HEK293 (cell line): ENCODE data around the gene BEST2.

Experiments used
- BCL11B ChIP-seq: fragments of 450-650 bp; formaldehyde crosslinking; IDR thresholded peaks from 2 replicates; pipeline ENCODE4 v1.5.1; 2016; ENCODE audit warnings: low read depth, missing biosample characterization, missing genetic modification characterization
- HOXA7 ChIP-seq: sonication (generic); formaldehyde crosslinking; IDR thresholded peaks from 2 replicates; pipeline ENCODE4 v1.8.1; 2022; ENCODE audit warnings: missing genetic modification reagents, borderline replicate concordance
- KLF10 ChIP-seq: fragments of 450-650 bp; IDR thresholded peaks from 2 replicates; pipeline ENCODE4 v1.5.1; 2018; ENCODE audit warnings: missing biosample characterization, mild to moderate bottlenecking, missing genetic modification characterization
- SP2 ChIP-seq: fragments of 450-650 bp; formaldehyde crosslinking; IDR thresholded peaks from 2 replicates; pipeline ENCODE4 v1.5.1; 2016; ENCODE audit warnings: missing biosample characterization, missing genetic modification characterization
- SP3 ChIP-seq: fragments of 450-650 bp; formaldehyde crosslinking; IDR thresholded peaks from 2 replicates; pipeline ENCODE4 v1.5.1; 2016; ENCODE audit warnings: missing biosample characterization, missing genetic modification characterization
- TRIM28 ChIP-seq: IDR thresholded peaks from 2 replicates; pipeline ENCODE4 v1.6.1; 2011; ENCODE audit warnings: low read length, control low read depth, borderline replicate concordance
- ZBTB1 ChIP-seq: fragments of 450-650 bp; formaldehyde crosslinking; IDR thresholded peaks from 2 replicates; pipeline ENCODE4 v1.5.1; 2016; ENCODE audit warnings: missing biosample characterization, missing genetic modification characterization
- ZBTB21 ChIP-seq: fragments of 450-650 bp; formaldehyde crosslinking; IDR thresholded peaks from 2 replicates; pipeline ENCODE4 v1.5.1; 2017; ENCODE audit warnings: missing biosample characterization, missing genetic modification characterization
- ZNF114 ChIP-seq: fragments of 450-650 bp; formaldehyde crosslinking; IDR thresholded peaks from 2 replicates; pipeline ENCODE4 v1.5.0; 2017; ENCODE audit warnings: missing biosample characterization, missing genetic modification characterization
- ZNF2 ChIP-seq: fragments of 450-650 bp; formaldehyde crosslinking; IDR thresholded peaks from 2 replicates; pipeline ENCODE4 v1.5.1; 2016; ENCODE audit warnings: missing biosample characterization, missing genetic modification characterization
- ZNF214 ChIP-seq: fragments of 450-650 bp; formaldehyde crosslinking; IDR thresholded peaks from 2 replicates; pipeline ENCODE4 v1.5.1; 2017; ENCODE audit warnings: missing biosample characterization, mild to moderate bottlenecking, missing genetic modification characterization, borderline replicate concordance
- ZNF274 ChIP-seq, 2 experiments: fragments of 200-500 bp in 1 of 2; fragments of 450-650 bp in 1 of 2; sonication (Bioruptor generic) in 1 of 2; formaldehyde crosslinking in 1 of 2; IDR thresholded peaks; 2 replicates each; pipeline versions ENCODE4 v1.5.1 to v1.6.1; 2014 to 2016; ENCODE audit warnings: borderline replicate concordance in 1 of 2, inconsistent platforms in 1 of 2, low read length in 1 of 2, missing biosample characterization in 1 of 2, missing genetic modification characterization in 1 of 2
- ZNF311 ChIP-seq: fragments of 450-650 bp; formaldehyde crosslinking; IDR thresholded peaks from 2 replicates; pipeline ENCODE4 v1.5.1; 2017; ENCODE audit warnings: missing biosample characterization, missing genetic modification characterization, borderline replicate concordance
- ZNF350 ChIP-seq: fragments of 450-650 bp; formaldehyde crosslinking; IDR thresholded peaks from 2 replicates; pipeline ENCODE4 v1.5.0; 2017; ENCODE audit warnings: missing biosample characterization, mild to moderate bottlenecking, missing genetic modification characterization
- ZNF366 ChIP-seq: fragments of 450-650 bp; formaldehyde crosslinking; conservative IDR thresholded peaks from 2 replicates; pipeline ENCODE4 v1.5.1; 2016; ENCODE audit warnings: missing biosample characterization, missing genetic modification characterization
- ZNF416 ChIP-seq: fragments of 450-650 bp; formaldehyde crosslinking; IDR thresholded peaks from 2 replicates; pipeline ENCODE4 v1.5.1; 2016; ENCODE audit warnings: missing biosample characterization, missing genetic modification characterization
- ZNF433 ChIP-seq: fragments of 450-650 bp; formaldehyde crosslinking; IDR thresholded peaks from 2 replicates; pipeline ENCODE4 v1.5.1; 2016; ENCODE audit warnings: missing biosample characterization, missing genetic modification characterization, low read depth
- ZNF501 ChIP-seq: fragments of 450-650 bp; formaldehyde crosslinking; IDR thresholded peaks from 2 replicates; pipeline ENCODE4 v1.5.1; 2016; ENCODE audit warnings: missing biosample characterization, missing genetic modification characterization
- ZNF621 ChIP-seq: fragments of 450-650 bp; formaldehyde crosslinking; IDR thresholded peaks from 2 replicates; pipeline ENCODE4 v1.5.1; 2017; ENCODE audit warnings: missing biosample characterization, missing genetic modification characterization
- ZNF677 ChIP-seq: fragments of 450-650 bp; IDR thresholded peaks from 2 replicates; pipeline ENCODE4 v1.5.0; 2018; ENCODE audit warnings: missing biosample characterization, mild to moderate bottlenecking, missing genetic modification characterization, moderate library complexity
- ZNF837 ChIP-seq: fragments of 450-650 bp; formaldehyde crosslinking; IDR thresholded peaks from 2 replicates; pipeline ENCODE4 v1.5.1; 2016; ENCODE audit warnings: missing biosample characterization, missing genetic modification characterization
- TF ChIP-seq, protein P1 (sequence below): fragments of 450-650 bp; formaldehyde crosslinking; conservative IDR thresholded peaks from 2 replicates; pipeline ENCODE4 v1.5.1; 2016; ENCODE audit warnings: low read depth, missing biosample characterization, missing genetic modification characterization
- TF ChIP-seq, protein P2 (sequence below): fragments of 450-650 bp; formaldehyde crosslinking; IDR thresholded peaks from 2 replicates; pipeline ENCODE4 v1.5.1; 2016; ENCODE audit warnings: missing biosample characterization, missing genetic modification characterization
- TF ChIP-seq, protein P3 (sequence below): sonication (generic); formaldehyde crosslinking; IDR thresholded peaks from 2 replicates; pipeline ENCODE4 v1.8.1; 2022; ENCODE audit warnings: mild to moderate bottlenecking, moderate library complexity, missing genetic modification reagents
- TF ChIP-seq, protein P4 (sequence below): fragments of 450-650 bp; formaldehyde crosslinking; IDR thresholded peaks from 2 replicates; pipeline ENCODE4 v1.5.0; 2017; ENCODE audit warnings: missing biosample characterization, missing genetic modification characterization, borderline replicate concordance
- TF ChIP-seq, protein P5 (sequence below): fragments of 450-650 bp; formaldehyde crosslinking; IDR thresholded peaks from 2 replicates; pipeline ENCODE4 v1.5.1; 2017; ENCODE audit warnings: missing biosample characterization, mild to moderate bottlenecking, missing genetic modification characterization, moderate library complexity

Gene BEST2

DNA sequence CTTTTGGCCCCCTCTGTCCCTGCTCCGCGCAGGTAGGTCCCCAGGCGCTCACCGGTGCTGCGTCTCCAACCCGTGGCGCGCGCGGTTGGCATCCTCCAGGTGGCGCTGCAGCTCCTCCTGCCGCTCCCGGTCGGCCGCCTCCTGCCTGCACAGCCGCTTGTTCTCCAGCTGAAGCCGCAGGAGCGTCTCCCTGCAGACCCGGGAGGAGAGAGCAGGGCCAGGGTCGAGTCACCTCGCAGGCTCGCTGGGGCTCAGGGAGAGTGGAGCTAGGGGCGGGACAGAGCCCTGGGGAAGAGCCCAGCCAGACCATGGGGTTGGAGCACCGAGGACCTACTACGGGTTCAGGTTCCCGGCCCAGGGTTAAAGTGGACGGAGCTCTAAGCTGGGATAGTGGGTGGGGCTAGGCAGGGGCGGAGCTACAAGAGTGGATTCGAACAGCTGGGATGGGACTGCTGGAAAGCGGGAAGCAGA lies 14.5 kb downstream of the BEST2 start (continued):
- no peak for TF ChIP-seq ZNF350
- TF ChIP-seq ZNF501 (tag by site-specific recombination), result no peak
- peak; percentile 37 for TF ChIP-seq ZNF366
- TF ChIP-seq ZNF621 (tag by site-specific recombination), result no peak
- TF ChIP-seq HOXA7 (CRISPR knock-in tag), result no peak
- no peak for TF ChIP-seq ZNF416
- TF ChIP-seq TRIM28, result no peak
- no peak for TF ChIP-seq ZBTB21 (tag by site-specific recombination)
- TF ChIP-seq ZNF114 (tag by site-specific recombination), result no peak
- TF ChIP-seq, protein P1, sequence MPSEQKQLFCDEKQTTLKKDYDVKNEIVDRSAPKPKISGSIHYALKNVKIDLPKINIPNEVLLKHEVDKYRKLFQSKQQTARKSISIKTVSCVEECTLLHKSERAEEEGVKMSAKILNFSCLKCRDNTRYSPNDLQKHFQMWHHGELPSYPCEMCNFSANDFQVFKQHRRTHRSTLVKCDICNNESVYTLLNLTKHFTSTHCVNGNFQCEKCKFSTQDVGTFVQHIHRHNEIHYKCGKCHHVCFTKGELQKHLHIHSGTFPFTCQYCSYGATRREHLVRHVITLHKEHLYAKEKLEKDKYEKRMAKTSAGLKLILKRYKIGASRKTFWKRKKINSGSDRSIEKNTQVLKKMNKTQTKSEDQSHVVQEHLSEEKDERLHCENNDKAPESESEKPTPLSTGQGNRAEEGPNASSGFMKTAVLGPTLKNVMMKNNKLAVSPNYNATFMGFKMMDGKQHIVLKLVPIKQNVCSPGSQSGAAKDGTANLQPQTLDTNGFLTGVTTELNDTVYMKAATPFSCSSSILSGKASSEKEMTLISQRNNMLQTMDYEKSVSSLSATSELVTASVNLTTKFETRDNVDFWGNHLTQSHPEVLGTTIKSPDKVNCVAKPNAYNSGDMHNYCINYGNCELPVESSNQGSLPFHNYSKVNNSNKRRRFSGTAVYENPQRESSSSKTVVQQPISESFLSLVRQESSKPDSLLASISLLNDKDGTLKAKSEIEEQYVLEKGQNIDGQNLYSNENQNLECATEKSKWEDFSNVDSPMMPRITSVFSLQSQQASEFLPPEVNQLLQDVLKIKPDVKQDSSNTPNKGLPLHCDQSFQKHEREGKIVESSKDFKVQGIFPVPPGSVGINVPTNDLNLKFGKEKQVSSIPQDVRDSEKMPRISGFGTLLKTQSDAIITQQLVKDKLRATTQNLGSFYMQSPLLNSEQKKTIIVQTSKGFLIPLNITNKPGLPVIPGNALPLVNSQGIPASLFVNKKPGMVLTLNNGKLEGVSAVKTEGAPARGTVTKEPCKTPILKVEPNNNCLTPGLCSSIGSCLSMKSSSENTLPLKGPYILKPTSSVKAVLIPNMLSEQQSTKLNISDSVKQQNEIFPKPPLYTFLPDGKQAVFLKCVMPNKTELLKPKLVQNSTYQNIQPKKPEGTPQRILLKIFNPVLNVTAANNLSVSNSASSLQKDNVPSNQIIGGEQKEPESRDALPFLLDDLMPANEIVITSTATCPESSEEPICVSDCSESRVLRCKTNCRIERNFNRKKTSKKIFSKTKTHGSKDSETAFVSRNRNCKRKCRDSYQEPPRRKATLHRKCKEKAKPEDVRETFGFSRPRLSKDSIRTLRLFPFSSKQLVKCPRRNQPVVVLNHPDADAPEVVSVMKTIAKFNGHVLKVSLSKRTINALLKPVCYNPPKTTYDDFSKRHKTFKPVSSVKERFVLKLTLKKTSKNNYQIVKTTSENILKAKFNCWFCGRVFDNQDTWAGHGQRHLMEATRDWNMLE, result no peak
- TF ChIP-seq ZNF837 (tag by site-specific recombination), result no peak
- no peak for TF ChIP-seq BCL11B (tag by site-specific recombination)
- TF ChIP-seq SP3 (tag by site-specific recombination), result peak; percentile 66
- no peak for TF ChIP-seq ZNF311 (tag by site-specific recombination)
- TF ChIP-seq ZNF214 (tag by site-specific recombination), result no peak
- TF ChIP-seq ZBTB1 (tag by site-specific recombination), result no peak
- TF ChIP-seq, protein P2, sequence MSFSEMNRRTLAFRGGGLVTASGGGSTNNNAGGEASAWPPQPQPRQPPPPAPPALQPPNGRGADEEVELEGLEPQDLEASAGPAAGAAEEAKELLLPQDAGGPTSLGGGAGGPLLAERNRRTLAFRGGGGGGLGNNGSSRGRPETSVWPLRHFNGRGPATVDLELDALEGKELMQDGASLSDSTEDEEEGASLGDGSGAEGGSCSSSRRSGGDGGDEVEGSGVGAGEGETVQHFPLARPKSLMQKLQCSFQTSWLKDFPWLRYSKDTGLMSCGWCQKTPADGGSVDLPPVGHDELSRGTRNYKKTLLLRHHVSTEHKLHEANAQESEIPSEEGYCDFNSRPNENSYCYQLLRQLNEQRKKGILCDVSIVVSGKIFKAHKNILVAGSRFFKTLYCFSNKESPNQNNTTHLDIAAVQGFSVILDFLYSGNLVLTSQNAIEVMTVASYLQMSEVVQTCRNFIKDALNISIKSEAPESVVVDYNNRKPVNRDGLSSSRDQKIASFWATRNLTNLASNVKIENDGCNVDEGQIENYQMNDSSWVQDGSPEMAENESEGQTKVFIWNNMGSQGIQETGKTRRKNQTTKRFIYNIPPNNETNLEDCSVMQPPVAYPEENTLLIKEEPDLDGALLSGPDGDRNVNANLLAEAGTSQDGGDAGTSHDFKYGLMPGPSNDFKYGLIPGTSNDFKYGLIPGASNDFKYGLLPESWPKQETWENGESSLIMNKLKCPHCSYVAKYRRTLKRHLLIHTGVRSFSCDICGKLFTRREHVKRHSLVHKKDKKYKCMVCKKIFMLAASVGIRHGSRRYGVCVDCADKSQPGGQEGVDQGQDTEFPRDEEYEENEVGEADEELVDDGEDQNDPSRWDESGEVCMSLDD (tag by site-specific recombination), result no peak
- TF ChIP-seq, protein P3, sequence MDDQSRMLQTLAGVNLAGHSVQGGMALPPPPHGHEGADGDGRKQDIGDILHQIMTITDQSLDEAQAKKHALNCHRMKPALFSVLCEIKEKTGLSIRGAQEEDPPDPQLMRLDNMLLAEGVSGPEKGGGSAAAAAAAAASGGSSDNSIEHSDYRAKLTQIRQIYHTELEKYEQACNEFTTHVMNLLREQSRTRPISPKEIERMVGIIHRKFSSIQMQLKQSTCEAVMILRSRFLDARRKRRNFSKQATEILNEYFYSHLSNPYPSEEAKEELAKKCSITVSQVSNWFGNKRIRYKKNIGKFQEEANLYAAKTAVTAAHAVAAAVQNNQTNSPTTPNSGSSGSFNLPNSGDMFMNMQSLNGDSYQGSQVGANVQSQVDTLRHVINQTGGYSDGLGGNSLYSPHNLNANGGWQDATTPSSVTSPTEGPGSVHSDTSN, result no peak
- TF ChIP-seq, protein P4, sequence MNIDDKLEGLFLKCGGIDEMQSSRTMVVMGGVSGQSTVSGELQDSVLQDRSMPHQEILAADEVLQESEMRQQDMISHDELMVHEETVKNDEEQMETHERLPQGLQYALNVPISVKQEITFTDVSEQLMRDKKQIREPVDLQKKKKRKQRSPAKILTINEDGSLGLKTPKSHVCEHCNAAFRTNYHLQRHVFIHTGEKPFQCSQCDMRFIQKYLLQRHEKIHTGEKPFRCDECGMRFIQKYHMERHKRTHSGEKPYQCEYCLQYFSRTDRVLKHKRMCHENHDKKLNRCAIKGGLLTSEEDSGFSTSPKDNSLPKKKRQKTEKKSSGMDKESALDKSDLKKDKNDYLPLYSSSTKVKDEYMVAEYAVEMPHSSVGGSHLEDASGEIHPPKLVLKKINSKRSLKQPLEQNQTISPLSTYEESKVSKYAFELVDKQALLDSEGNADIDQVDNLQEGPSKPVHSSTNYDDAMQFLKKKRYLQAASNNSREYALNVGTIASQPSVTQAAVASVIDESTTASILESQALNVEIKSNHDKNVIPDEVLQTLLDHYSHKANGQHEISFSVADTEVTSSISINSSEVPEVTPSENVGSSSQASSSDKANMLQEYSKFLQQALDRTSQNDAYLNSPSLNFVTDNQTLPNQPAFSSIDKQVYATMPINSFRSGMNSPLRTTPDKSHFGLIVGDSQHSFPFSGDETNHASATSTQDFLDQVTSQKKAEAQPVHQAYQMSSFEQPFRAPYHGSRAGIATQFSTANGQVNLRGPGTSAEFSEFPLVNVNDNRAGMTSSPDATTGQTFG (tag by site-specific recombination), result no peak
- peak; percentile 67; the same call in 1 of the 2 replicates for TF ChIP-seq ZNF2 (tag by site-specific recombination)
- TF ChIP-seq ZNF274 (IDR thresholded peaks at IDR 0.05; ENCODE audit: low read length), result no peak
- TF ChIP-seq ZNF274 (tag by site-specific recombination; IDR thresholded peaks at IDR 0.05; ENCODE audit: borderline replicate concordance), result no peak
- TF ChIP-seq SP2 (tag by site-specific recombination), result peak; percentile 66
- TF ChIP-seq KLF10 (tag by site-specific recombination), result no peak
- TF ChIP-seq, protein P5, sequence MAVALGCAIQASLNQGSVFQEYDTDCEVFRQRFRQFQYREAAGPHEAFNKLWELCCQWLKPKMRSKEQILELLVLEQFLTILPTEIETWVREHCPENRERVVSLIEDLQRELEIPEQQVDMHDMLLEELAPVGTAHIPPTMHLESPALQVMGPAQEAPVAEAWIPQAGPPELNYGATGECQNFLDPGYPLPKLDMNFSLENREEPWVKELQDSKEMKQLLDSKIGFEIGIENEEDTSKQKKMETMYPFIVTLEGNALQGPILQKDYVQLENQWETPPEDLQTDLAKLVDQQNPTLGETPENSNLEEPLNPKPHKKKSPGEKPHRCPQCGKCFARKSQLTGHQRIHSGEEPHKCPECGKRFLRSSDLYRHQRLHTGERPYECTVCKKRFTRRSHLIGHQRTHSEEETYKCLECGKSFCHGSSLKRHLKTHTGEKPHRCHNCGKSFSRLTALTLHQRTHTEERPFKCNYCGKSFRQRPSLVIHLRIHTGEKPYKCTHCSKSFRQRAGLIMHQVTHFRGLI (tag by site-specific recombination), result no peak; the same call in 1 of the 2 replicates
- TF ChIP-seq ZNF433 (tag by site-specific recombination), result no peak
- no peak for TF ChIP-seq ZNF677 (tag by site-specific recombination)
